ENCODE results near the gene NXPH1.

Gene NXPH1

DNA sequence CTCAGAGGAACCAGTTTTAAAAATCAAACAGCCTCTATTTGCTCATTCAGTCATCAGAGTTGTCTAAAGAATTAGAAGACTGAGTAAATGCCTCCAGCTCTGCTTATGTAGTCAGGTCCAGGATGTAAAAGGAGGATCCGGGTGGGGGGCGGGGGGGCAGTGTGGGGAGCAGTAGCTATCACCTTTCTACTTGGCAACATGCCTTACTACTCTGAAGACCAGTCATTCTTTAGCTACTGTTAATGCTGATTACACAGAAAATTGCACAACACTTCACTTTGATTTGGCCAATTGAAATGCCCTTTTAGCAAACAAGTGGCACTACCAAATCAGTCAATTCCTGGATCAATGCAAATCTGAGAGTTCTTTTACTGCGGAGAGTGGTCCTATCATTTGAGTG is 164.2 kb downstream of the NXPH1 start:
- DNase-seq (ENCODE audit: low spot score), result no peak

DNA sequence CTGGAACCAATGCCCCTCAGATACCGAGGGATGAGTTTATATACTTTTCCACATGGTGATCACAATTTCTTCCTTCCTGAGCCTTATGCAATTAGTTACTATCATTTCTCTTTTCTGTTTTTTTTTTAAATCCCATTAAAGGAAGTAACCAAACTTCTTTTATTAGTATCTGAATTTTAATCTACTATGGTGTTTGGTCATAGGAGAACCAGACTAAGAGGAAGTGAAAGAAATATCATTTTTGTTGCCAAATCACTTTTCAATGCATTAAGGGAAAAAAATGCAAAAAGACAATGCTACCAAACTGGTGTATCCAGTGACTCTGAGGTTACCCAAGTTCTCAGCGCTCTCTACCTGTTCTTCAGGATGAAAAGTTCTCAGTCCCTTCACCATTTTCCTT is 167.7 kb downstream of the NXPH1 start:
- DNase-seq (ENCODE audit: low spot score), result no peak

DNA sequence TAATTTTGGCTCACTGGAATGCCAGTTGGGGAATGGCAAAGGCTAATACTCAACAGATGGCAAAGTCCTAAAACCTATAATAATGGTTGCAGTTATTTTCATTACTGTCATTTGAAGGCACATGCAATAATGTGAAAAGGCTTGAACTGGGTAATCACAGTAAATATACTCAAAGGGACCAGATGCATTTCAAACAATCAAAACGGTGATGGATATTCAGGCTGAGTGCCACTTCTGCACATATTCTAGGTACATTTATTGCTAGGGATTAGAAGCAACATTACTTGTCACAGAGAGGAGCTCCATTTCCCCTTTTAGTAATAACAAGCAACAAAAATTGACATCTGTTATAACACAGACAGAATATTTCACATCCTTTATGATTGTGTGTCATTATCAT is 171.8 kb downstream of the NXPH1 start:
- DNase-seq (ENCODE audit: low spot score), result no peak

DNA sequence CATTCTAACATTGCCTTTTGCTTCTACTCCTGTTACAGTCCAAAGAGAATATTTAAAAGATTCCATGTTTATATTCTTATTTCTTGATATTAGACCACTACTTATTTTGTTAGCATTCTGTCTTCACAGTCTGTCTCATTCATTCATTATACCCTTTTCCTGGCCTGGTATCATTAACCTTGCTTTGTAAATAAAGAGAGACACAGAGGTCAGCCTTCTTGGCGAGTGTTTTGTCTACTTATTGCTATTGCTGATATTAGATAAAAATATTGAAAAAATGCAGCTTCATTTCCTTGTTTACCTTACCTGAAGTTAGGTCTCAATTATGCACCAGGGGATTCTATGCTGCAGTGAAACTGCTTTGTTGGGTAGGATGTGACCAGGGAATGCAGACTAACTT is 179.2 kb downstream of the NXPH1 start:
- no peak for DNase-seq (ENCODE audit: low spot score)

DNA sequence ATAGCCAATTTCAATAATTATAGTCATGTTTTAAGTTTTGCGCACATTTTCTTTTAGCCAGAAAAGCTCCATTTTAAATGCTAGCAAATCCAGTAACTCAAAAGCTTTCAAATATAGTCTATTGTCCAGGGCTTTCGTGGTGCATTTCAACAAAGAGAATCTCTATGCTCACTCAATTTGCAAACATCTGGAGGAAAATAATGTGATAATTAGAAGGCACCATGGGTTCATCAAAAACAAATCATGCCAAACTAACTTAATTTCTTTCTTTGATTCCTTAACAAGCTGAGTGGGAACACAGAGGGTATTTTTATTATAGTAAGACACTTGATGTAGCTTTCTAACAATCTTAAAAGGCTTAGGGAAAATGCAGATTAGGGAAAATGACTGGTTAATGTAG is 179.8 kb downstream of the NXPH1 start:
- no peak for DNase-seq (ENCODE audit: low spot score)

DNA sequence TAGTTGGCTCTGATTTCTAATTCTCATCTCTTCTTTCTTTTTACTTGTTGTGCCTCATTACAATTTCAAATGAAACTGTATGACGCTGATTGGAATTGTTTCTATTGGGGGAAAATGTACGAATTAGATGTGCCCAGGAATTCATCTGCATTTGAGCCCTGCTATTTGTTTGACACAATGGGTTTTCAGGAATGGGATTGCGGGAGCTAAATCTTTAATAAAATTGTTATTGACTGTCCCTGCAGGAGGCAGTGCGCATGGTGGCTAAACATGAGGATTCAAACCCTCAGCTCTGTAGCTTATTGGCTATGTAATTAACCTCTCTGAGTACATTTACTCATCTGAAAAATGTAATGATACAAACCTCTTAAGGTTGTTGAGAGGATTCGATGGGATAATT is 181.6 kb downstream of the NXPH1 start:
- DNase-seq (ENCODE audit: low spot score), result no peak

DNA sequence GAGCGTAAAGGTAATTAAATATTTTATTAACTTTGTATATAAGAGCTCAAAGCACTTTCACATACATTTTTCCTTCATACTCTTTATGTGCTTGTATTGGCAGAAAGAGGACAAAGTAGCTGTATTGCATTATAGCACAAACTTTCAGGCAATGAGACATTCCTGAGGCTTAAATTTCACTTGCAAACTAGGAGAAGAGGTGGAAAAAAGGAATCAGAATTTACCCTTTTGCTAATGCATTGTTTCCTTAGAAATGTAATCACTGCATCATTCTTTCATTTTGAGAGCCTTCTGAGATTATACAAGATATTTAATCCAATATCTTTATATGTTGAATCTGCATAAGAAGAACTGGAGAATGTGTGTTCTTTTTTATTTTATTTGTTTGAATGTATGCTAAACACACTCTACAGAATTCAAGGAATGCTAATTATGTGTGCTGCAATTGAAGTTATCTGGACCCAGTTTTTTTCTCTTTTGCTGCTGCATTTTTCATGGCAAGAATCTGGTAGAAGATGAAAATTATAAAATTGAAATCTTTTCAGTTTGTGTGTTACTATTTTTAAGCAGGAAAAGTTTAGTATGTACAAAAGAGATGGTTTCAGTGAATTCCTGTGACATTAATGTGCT is 185.1 kb downstream of the NXPH1 start:
- no peak for DNase-seq (ENCODE audit: low spot score)

DNA sequence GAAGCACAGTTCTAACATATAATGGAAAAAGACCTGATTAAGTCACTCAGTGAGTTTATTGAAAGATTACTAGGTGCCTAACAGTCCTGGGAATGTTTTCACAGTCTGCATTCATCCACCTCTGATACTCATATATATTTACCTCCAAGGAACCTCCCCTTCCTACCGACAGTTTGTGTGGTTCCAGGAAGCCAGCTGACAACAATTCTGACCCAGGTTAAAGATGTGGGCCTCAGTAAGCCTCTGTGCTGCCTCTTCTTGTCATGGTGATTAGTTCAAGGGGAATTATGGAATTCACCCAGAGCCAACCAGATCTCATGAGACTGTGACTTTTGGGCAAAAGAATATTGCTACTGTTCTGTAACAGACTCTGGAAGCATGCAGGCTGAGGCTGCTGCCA is 186.8 kb downstream of the NXPH1 start:
- DNase-seq (ENCODE audit: low spot score), result no peak

DNA sequence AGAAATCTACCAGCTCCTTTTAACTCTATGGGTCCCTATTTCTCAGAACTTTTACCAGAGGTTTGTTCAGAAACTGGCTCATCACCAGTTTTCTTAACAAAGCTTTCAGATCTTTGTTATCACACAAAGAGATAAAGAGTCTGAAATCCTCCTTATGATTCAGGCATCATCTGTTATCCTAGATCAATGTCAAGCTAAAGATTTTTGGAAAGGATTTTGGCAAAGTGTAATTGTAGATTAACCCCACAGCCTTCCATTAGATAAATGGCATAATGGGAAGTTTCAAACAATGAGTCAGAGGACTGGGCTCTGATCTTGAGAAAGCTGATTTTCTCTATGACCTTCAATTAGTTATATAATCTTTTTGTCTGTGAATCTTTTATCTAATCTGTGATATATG is 192.2 kb downstream of the NXPH1 start:
- DNase-seq (ENCODE audit: low spot score), result no peak

DNA sequence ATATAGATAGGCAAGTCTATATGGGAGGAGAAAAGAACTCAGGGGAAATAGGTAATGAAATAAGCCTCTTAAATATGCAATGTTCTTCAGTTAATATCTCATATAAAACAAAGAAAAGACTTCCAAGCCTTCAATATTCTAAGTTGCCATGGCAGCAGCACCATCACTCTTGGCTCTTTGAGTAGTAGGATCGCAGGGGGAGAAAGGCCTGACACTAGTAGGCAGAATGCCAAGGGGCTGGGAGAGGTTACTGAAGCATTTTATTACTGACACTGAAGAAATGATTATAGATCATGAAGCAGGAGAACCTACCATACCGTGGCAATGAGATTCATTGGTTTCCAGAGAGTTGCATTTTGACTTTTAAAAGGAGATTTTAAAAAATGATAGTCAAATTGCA is 193.9 kb downstream of the NXPH1 start:
- DNase-seq (ENCODE audit: low spot score), result no peak

DNA sequence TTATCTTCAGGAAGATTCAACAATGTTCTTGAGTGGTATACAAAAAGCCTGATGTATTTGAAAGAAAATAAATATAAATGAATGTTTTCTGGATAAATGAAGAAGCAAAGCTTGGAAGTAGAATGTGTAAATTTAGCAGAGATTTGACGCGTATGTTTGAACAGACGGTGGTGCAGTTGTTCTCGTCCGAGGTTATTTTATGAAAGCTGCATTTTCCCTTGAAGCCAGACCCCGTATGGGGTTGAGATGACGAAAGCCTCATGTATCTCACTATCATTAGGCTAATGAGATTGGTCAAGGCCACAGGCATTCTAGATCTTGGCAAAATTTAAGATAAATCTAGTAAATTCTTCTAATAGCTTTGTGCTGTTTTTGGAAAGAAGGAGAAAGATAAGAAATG is 195.2 kb downstream of the NXPH1 start:
- DNase-seq (ENCODE audit: low spot score), result no peak

DNA sequence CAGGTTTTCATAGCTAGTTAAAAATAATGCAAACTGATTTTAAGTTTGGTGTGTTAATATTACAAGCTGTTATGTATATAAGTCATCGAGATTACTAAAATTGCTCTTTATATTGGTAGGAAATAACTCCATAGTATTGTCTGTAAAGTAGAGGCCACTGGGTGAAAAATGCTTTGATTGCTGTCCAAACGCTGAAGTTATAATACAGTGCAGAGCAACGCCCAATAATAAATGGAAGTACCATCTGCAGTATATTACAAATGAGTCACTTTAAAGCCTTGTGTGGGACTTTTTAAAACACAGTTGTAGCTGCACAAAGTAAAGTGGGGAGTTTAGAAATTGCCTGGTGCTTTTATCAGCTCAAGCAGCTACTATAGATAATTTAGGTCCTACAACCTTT is 196.1 kb downstream of the NXPH1 start:
- DNase-seq (ENCODE audit: low spot score), result no peak

DNA sequence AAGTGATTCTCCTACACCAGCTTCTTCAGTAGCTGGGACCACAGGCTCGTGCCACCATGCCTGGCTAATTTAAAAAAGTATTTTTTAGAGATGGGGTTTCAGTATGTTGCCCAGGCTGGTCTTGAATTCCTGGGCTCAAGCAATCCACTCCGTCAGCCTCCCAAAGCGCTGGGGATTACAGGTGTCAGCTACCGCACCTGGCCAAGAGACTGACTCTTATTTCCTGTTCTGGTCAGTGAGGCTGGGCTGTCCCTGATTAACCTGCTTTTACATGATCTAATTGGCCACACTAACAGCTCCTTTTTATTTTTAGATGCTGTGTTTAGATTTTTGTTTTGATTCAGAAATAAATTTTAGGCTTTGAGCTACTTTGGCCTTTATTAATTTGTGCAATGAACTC is 203.9 kb downstream of the NXPH1 start:
- no peak for DNase-seq (ENCODE audit: low spot score)

DNA sequence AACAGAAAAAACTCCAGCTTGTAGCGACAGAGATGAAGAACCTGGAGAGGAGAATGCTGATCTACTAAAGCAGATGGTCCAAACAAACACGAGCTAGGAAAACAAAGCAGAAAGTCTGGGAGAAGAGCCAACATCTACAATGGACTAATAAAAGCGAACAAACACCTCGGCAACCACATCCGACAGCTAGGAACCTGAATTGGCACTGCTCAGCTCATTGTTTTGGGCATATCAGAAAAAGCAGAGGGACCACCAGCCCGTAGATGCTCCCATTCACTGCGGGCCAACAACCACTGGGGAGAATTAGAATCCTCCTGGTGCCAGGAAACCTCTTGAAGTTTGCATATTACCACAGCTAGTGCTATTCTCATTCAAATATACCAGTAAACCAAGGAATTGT is 204.7 kb downstream of the NXPH1 start:
- DNase-seq (ENCODE audit: low spot score), result no peak

DNA sequence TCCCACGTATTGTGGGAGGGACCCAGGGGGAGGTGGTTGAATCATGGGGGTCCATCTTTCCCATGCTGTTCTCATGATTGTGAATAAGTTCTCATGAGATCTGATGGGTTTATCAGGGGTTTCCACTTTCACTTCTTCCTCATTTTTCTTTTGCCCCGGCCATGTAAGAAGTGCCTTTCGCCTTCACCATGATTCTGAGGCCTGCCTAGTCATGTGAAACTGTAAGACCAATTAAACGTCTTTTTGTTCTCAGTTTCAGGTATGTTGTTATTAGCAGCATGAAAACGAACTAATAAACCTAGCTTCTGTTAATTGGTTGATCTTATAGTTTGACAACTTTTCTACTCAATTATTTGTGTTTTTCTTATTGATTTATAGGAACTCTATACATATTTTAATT is 206.3 kb downstream of the NXPH1 start:
- DNase-seq (ENCODE audit: low spot score), result no peak

DNA sequence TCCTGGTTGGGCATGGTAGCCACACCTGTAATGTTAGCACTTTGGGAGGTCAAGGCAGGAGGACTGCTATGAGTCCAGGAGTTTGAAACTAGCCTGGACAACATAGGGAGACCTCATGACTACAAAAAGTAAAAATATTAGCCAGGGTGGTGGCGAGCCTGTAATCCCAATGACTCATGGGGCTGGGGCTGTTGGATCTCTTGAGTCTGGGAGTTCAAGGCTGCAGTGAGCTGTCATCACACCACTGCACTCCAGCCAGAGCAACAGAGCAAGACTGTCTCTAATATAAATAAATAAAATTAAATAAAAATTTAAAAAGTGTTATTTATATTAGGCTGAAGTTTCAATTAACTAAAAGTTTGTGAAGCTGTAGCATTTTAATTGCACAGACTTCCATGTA is 207.3 kb downstream of the NXPH1 start:
- no peak for DNase-seq (ENCODE audit: low spot score)

DNA sequence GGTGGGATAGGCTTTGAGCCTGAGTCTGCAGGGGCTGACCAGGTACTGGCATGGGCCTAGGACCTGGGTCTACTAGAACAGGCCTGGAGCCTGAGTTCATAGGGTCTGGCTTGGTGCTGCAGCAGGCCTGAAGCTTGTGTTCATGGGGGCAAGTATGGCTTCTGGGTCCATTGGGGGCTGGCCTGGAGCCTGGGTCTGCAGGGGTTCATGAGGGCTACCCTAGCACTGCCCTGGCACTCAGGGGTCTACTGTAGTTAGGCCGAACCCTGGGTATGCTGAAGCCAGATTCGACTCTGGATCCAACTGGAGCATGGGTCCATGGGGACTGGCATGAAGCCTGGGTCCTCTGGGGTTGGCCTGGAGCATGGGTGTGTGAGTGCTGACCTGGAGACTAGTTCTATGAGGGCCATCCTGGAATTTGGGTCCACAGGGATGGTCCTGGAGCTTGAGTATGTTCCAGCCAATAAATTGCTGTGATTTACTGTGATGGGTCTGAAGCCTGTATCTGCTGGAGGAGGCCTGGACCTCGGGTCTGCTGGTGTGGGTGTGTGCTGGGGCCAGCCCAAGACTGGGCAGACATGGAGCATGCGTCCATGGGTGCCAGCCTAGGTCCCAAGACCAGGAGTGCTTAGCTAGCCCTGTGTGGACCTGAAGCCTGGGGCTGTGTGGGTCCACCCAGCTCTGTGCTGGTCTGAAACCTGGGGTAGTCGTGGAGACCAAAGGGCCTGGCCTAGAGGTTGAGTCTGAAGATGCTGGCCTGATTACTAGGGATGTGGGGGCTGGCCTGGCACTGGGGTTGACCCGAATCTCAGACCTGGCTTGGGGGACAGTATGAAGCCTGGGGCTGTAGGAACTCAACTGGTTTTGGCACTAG is 235.5 kb downstream of the NXPH1 start:
- DNase-seq (ENCODE audit: low spot score), result no peak

DNA sequence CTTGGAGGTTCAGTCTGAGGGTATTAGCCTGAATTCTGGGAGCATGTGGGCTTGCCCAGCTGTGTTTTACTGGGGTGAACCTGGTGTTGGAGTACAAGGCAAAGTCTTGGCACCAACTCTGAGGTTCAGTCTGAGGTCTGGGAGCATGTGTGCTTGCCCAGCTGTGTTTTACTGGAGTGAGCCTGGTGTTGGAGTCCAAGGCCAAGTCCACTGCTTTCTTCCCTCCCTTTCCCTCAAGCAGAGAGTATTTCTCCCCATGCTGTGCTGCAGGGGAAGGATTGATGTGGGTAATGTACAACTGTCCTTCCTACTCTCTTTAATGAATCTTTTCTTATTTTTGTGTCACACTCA is 236.1 kb downstream of the NXPH1 start:
- DNase-seq (ENCODE audit: low spot score), result no peak

DNA sequence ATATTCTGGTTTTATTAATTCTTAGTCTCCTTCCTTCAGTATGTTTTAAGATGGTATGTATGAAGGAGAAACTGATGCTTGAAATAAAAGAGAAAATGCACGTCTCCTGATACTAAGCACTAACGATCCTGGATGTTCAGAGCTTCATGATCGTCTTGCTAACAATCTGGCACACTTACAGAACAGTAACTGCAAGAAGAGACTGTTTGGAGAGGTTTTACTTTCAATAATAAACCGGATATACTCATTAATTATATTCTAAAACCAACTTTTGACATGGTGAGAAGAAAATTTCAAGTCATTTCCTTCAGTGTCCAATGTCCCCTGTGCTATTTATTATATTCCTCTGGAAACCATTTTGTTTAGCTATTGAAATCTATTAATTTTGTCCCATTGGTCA is 251.0 kb downstream of the NXPH1 start:
- DNase-seq (ENCODE audit: low spot score), result no peak

DNA sequence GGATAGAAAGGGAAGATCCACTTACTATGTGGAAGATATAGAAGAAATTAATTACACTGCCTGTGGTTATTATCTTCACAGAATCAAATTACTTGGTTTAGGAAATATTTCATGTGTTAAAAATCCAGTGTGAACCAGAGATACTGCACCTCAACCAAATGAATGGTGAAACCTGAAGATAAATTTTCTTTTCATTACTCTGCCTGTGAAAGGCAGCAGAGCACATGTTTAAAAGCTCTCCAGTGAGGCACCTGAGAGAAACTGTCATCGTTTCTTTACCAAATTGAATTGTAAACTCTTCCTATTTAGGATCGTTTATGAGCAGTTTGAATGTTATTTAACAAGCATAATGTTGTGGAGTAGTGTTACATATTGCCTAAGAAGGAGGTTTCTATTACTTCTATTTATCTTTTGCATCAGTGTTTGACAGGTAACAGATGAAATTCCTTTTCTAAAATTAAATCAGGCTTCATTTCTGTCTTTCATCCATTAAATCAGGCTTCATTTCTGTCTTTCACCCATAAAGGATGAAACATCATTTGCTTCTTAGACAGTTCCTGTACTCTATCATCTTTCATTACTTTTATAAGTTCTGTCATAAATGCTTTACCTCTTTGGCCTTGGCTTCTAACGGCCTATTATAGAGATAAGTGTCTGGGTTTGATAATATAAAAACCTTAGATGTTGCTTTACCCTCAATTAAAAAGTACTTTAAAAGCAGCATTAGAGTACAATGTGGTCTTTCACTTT is 266.6 kb downstream of the NXPH1 start:
- DNase-seq (ENCODE audit: low spot score), result no peak

DNA sequence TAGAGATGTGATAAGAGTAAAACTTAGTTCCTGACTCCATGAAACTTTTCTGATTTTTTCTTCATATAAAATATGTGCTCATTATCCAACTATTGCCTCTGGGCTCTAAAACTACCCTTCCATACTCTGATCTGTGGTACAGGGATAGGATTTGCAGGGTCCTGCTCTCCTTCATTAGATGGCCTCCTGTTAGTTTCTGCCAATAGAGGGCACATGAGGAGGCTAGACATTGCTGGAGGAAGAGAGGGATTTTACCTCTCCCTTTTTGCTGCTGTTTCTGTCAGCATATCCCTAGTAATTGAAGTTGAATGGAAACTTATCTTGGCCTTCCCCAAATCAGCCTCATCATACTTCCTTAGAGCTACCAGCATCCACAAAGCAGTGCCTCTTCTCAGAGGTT is 269.4 kb downstream of the NXPH1 start:
- no peak for DNase-seq (ENCODE audit: low spot score)

DNA sequence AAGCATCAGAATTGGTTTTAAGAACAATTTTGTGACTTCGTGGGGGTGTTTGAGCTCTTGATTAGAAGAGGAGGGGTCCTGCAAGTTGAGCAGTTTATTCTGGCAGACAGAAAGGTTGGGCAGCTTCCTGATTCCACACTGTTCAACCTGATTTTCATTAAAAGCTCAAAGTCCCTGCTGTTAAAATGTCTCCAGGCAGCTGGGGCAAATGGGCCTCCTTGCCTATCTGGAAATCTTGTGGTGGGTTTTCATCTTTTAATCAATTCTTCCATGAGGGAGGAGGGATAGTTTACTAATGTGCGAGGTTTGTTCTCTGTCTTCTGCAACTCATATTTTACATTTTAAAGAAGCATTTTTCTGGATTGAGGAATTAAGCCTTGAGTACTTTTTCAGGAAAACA is 276.7 kb downstream of the NXPH1 start:
- DNase-seq (ENCODE audit: low spot score), result no peak

DNA sequence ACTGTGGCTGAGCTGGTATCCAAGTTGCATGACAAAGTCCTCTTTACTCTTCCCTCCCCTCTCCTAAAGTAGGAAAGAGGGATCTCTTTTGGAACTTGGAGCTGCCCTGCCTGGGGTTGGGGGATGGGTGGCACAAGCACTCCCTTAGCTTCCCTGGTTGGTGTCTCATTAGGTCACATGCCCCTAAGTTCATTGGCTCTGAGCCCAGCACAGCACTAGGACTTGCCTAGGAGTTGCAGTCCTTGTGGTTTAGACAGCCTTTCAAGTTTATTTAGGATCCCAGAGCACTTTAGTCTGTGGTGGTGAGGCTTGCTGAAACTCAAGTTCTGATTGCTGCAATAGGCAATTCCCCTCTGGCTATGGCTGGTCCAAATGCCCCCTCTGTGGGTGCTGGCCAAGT is 281.4 kb downstream of the NXPH1 start:
- DNase-seq (ENCODE audit: low spot score), result no peak

Data from CD4-positive, alpha-beta T cell treated with Interleukin-6 at 100 ng/mL for 8 hours (primary cell).